HCT116 (cell line): ENCODE data around the gene CYP3A7. TPM values are rescaled to one million over a fixed set of nuclear protein-coding genes. Genes with fewer than 3 reads are reported as not detected.

ENCODE experiments used
- ATAC-seq: fragments of 200-7000 bp; cut with Tn5 transposase; 2 replicates; pipeline ENCODE4 v1.9.1; 2020; ENCODE audit warnings: mild to moderate bottlenecking, moderate library complexity
- Bru-seq: library from RNA; stranded (reverse); fragments of 400-500 nt; gene quantifications from one replicate; lab custom pipeline; 2021; lab: Mats Ljungman, UMichigan
- BruChase-seq, 2 experiments: library from RNA; stranded (reverse); fragments of 400-500 nt; gene quantifications; one replicate each; lab custom pipeline; 2021; lab: Mats Ljungman, UMichigan
- BruUV-seq: library from RNA; stranded (reverse); fragments of 400-500 nt; replicated peaks from 2 replicates; lab custom pipeline; 2021; lab: Mats Ljungman, UMichigan
- CTCF ChIA-PET: fragments of 300-600 bp; sonication (Branson Sonifier 250); formaldehyde crosslinking; loops from one replicate; lab custom pipeline; 2021; ENCODE audit warnings: antibody characterized with exemption; lab: Charles Lee
- POLR2A ChIA-PET: fragments of 300-600, 350-600 bp; sonication (Branson Sonifier 250); formaldehyde crosslinking; loops from one replicate; lab custom pipeline; 2021; ENCODE audit warnings: antibody characterized with exemption; lab: Charles Lee
- RAD21 ChIA-PET, 2 experiments: fragments of 300-600 bp; sonication (Branson Sonifier 250); formaldehyde crosslinking; loops; one replicate each; lab custom pipeline; 2023; ENCODE audit warnings: low total read pairs in 2 of 2; ENCODE audit not compliant: uncharacterized antibody in 2 of 2, unreplicated experiment in 2 of 2, low non-redundant PET in 1 of 2; lab: Charles Lee
- DNase-seq: peaks from one replicate; pipeline ENCODE4 v3.0.0-alpha.2; 2010; ENCODE audit warnings: low read depth, low spot score
- H2AFZ ChIP-seq: fragments of 200-600 bp; shearing (Covaris generic), sonication (generic); 2 replicates; pipeline ENCODE4 v1.6.1; 2017; ENCODE audit warnings: low read depth, mixed run types, mixed read lengths, antibody characterized with exemption, low read length; ENCODE audit not compliant: poor library complexity, severe bottlenecking
- H3K27ac ChIP-seq: 2 replicates; pipeline ENCODE4 v1.5.1; 2012; ENCODE audit warnings: low read depth, low read length
- H3K27me3 ChIP-seq: fragments of 200-600 bp; sonication (generic); 2 replicates; pipeline ENCODE4 v1.6.1; 2016; ENCODE audit warnings: mixed run types, low read length, mixed read lengths; ENCODE audit not compliant: insufficient read depth
- H3K36me3 ChIP-seq, 2 experiments: fragments of 200-500 bp in 1 of 2; fragments of 200-600 bp in 1 of 2; sonication (Bioruptor generic) in 1 of 2; sonication (generic) in 1 of 2; 2 replicates each; pipeline versions ENCODE4 v1.5.1 to v1.6.1; 2014 to 2016; ENCODE audit warnings: low read length in 2 of 2, inconsistent platforms in 1 of 2, mixed read lengths in 1 of 2, mixed run types in 1 of 2; ENCODE audit not compliant: insufficient read depth in 2 of 2, control insufficient read depth in 1 of 2
- H3K4me1 ChIP-seq, 2 experiments: fragments of 200-600 bp in 1 of 2; sonication (generic) in 1 of 2; 2 replicates each; pipeline versions ENCODE4 v1.5.1 to v1.6.1; 2012 to 2017; ENCODE audit warnings: low read length in 2 of 2, inconsistent platforms in 1 of 2, mild to moderate bottlenecking in 1 of 2, mixed read lengths in 1 of 2, mixed run types in 1 of 2, moderate library complexity in 1 of 2; ENCODE audit not compliant: insufficient read depth in 2 of 2, control insufficient read depth in 1 of 2
- H3K4me2 ChIP-seq: fragments of 200-600 bp; sonication (generic); 2 replicates; pipeline ENCODE4 v1.6.1; 2017; ENCODE audit warnings: mixed run types, low read length, mixed read lengths
- H3K4me3 ChIP-seq, 2 experiments: fragments of 200-600 bp in 1 of 2; sonication (generic) in 1 of 2; replicated peaks in 1 of 2; 2 replicates each; pipeline ENCODE4 v1.5.1; 2011 to 2016; ENCODE audit warnings: low read length in 2 of 2, control low read depth in 1 of 2, low read depth in 1 of 2, mild to moderate bottlenecking in 1 of 2, mixed read lengths in 1 of 2, mixed run types in 1 of 2
- H3K79me2 ChIP-seq: fragments of 200-600 bp; sonication (generic); 2 replicates; pipeline ENCODE4 v1.6.1; 2017; ENCODE audit warnings: mild to moderate bottlenecking, mixed run types, low read length, moderate library complexity, mixed read lengths; ENCODE audit not compliant: insufficient read depth
- H3K9ac ChIP-seq: fragments of 200-600 bp; sonication (generic); 2 replicates; pipeline ENCODE4 v1.6.1; 2016; ENCODE audit warnings: low read length, mixed read lengths
- H3K9me2 ChIP-seq: fragments of 200-600 bp; sonication (generic), shearing (Covaris generic); 2 replicates; pipeline ENCODE4 v1.6.1; 2017; ENCODE audit warnings: mixed run types, mild to moderate bottlenecking, moderate library complexity; ENCODE audit not compliant: insufficient read depth
- H3K9me3 ChIP-seq, 2 experiments: fragments of 200-500 bp in 1 of 2; fragments of 200-600 bp in 1 of 2; sonication (Bioruptor generic) in 1 of 2; sonication (generic) in 1 of 2; 2 replicates each; pipeline ENCODE4 v1.6.1; 2014 to 2017; ENCODE audit warnings: low read length in 2 of 2, mixed read lengths in 2 of 2, inconsistent platforms in 1 of 2, low read depth in 1 of 2, mild to moderate bottlenecking in 1 of 2, mixed run types in 1 of 2, moderate library complexity in 1 of 2; ENCODE audit not compliant: control insufficient read depth in 1 of 2, insufficient read depth in 1 of 2
- H4K20me1 ChIP-seq: fragments of 200-600 bp; sonication (generic), shearing (Covaris generic); 2 replicates; pipeline ENCODE4 v1.6.1; 2017; ENCODE audit warnings: mixed run types, mild to moderate bottlenecking, moderate library complexity; ENCODE audit not compliant: insufficient read depth
- EGR1 ChIP-seq: IDR thresholded peaks from 2 replicates; pipeline ENCODE4 v1.6.1; 2012; ENCODE audit warnings: low read depth
- EZH2phosphoT487 ChIP-seq: fragments of 200-600 bp; IDR thresholded peaks from 2 replicates; pipeline ENCODE4 v1.6.1; 2018; ENCODE audit warnings: antibody characterized with exemption, borderline replicate concordance
- JUND ChIP-seq: IDR thresholded peaks from 2 replicates; pipeline ENCODE4 v1.6.1; 2012
- RAD21 ChIP-seq: IDR thresholded peaks from 2 replicates; pipeline ENCODE4 v1.6.1; 2012; ENCODE audit warnings: low read depth, mild to moderate bottlenecking
- SIN3A ChIP-seq: IDR thresholded peaks from 2 replicates; pipeline ENCODE4 v1.6.1; 2012; ENCODE audit warnings: low read depth
- SRF ChIP-seq: IDR thresholded peaks from 2 replicates; pipeline ENCODE4 v1.6.1; 2012; ENCODE audit warnings: low read depth
- intact Hi-C: fragments of 100-400 bp; cut with micrococcal nuclease; formaldehyde crosslinking; loops from 2 replicates; pipeline ENCODE4 v1.10.0; 2022
- long read RNA-seq: library from polyadenylated mRNA; unstranded; transcript quantifications from one replicate; pipeline ENCODE4 v2.0.0, GENCODE V29; 2021; ENCODE audit not compliant: unreplicated experiment
- polyA plus RNA-seq: library from polyadenylated mRNA; unstranded; fragments of >200 nt; gene quantifications from 2 replicates; pipeline ENCODE4 v1.2.1, GENCODE V29; 2012; ENCODE audit warnings: missing spikeins
- total RNA-seq: library from RNA; stranded (reverse); gene quantifications from one replicate; pipeline ENCODE4 v1.2.1, GENCODE V29; 2021; ENCODE audit not compliant: unreplicated experiment
- TF ChIP-seq, protein P1 (sequence below), 3 experiments: fragments of 200-600 bp in 1 of 3; sonication (generic) in 1 of 3; IDR thresholded peaks in 2 of 3; conservative IDR thresholded peaks in 1 of 3; 2 replicates each; pipeline ENCODE4 v1.5.1; 2012 to 2017; ENCODE audit warnings: low read depth in 2 of 3, low read length in 2 of 3, antibody characterized with exemption in 1 of 3, borderline replicate concordance in 1 of 3, control low read depth in 1 of 3, mild to moderate bottlenecking in 1 of 3, mixed read lengths in 1 of 3, mixed run types in 1 of 3, moderate library complexity in 1 of 3; ENCODE audit not compliant: insufficient read depth in 1 of 3
- TF ChIP-seq, protein P2 (sequence below): IDR thresholded peaks from 2 replicates; pipeline ENCODE4 v1.6.1; 2011; ENCODE audit warnings: mild to moderate bottlenecking, low read length, moderate library complexity; ENCODE audit not compliant: insufficient replicate concordance; ENCODE audit errors: extremely low read depth
- TF ChIP-seq, protein P3 (sequence below): IDR thresholded peaks from 2 replicates; pipeline ENCODE4 v1.6.1; 2012; ENCODE audit warnings: low read depth

CYP3A7 gene
- total RNA-seq: not detected
- not detected in 2 replicates for polyA plus RNA-seq
- not detected for Bru-seq, nascent RNA
- not detected for BruChase-seq, experiment 1, labeled RNA remaining after a 6-hour chase
- BruChase-seq, experiment 2, labeled RNA remaining after a 2-hour chase: not detected
- long read RNA-seq: 0 reads

DNA sequence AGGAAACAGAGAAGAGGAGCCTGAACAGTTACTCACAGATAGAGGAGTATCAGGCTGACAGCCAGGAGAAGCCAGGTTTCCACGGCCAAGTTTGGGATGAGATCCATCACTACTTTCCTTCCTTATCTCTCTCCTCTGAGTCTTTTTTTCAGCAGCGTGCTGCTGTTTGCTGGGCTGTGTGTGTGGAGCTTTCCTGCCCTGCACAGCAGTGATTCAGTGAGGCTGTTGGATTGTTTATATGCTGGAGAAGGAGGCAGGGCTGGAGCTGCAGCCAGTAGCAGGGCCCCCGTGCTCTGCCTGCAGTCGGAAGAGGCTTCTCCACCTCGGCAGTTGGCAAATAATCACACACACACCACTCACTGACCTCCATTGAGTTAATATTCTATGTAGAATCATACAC lies at the start of gene CYP3A7:
Gene CYP3A7, minus strand, starts transcription at position 210 of the 400 bp plus-strand sequence. Its CDS starts 103 bp downstream, at position 107.
- no peaks in the 10 kb centered on the region for H3K79me2 ChIP-seq
- H3K4me3 ChIP-seq: no peak within 1 kb of the TSS
- ATAC-seq (no peak), DNase-seq (no peak)
- no peak within 1 kb of the TSS for H2AFZ ChIP-seq
- no peaks in the 10 kb centered on the region for H4K20me1 ChIP-seq
- H3K4me1 ChIP-seq: no peaks in the 10 kb centered on the region
- no peak within 1 kb of the TSS for H3K9ac ChIP-seq
- intact Hi-C loops: no loop called here
- H3K9me2 ChIP-seq: no peaks in the 10 kb centered on the region
- TF ChIP-seq, protein P1, sequence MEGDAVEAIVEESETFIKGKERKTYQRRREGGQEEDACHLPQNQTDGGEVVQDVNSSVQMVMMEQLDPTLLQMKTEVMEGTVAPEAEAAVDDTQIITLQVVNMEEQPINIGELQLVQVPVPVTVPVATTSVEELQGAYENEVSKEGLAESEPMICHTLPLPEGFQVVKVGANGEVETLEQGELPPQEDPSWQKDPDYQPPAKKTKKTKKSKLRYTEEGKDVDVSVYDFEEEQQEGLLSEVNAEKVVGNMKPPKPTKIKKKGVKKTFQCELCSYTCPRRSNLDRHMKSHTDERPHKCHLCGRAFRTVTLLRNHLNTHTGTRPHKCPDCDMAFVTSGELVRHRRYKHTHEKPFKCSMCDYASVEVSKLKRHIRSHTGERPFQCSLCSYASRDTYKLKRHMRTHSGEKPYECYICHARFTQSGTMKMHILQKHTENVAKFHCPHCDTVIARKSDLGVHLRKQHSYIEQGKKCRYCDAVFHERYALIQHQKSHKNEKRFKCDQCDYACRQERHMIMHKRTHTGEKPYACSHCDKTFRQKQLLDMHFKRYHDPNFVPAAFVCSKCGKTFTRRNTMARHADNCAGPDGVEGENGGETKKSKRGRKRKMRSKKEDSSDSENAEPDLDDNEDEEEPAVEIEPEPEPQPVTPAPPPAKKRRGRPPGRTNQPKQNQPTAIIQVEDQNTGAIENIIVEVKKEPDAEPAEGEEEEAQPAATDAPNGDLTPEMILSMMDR (IDR thresholded peaks at IDR 0.05 in 2 of 3, conservative IDR thresholded peaks at IDR 0.05 in 1 of 3; ENCODE audit: borderline replicate concordance in 1 of 3, insufficient read depth in 1 of 3, low read depth in 2 of 3, low read length in 2 of 3): no peak
- no peak for TF ChIP-seq EZH2phosphoT487
- TF ChIP-seq, protein P2, sequence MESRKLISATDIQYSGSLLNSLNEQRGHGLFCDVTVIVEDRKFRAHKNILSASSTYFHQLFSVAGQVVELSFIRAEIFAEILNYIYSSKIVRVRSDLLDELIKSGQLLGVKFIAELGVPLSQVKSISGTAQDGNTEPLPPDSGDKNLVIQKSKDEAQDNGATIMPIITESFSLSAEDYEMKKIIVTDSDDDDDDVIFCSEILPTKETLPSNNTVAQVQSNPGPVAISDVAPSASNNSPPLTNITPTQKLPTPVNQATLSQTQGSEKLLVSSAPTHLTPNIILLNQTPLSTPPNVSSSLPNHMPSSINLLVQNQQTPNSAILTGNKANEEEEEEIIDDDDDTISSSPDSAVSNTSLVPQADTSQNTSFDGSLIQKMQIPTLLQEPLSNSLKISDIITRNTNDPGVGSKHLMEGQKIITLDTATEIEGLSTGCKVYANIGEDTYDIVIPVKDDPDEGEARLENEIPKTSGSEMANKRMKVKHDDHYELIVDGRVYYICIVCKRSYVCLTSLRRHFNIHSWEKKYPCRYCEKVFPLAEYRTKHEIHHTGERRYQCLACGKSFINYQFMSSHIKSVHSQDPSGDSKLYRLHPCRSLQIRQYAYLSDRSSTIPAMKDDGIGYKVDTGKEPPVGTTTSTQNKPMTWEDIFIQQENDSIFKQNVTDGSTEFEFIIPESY: no peak
- TF ChIP-seq JUND: no peak
- TF ChIP-seq SIN3A: no peak
- TF ChIP-seq, protein P3, sequence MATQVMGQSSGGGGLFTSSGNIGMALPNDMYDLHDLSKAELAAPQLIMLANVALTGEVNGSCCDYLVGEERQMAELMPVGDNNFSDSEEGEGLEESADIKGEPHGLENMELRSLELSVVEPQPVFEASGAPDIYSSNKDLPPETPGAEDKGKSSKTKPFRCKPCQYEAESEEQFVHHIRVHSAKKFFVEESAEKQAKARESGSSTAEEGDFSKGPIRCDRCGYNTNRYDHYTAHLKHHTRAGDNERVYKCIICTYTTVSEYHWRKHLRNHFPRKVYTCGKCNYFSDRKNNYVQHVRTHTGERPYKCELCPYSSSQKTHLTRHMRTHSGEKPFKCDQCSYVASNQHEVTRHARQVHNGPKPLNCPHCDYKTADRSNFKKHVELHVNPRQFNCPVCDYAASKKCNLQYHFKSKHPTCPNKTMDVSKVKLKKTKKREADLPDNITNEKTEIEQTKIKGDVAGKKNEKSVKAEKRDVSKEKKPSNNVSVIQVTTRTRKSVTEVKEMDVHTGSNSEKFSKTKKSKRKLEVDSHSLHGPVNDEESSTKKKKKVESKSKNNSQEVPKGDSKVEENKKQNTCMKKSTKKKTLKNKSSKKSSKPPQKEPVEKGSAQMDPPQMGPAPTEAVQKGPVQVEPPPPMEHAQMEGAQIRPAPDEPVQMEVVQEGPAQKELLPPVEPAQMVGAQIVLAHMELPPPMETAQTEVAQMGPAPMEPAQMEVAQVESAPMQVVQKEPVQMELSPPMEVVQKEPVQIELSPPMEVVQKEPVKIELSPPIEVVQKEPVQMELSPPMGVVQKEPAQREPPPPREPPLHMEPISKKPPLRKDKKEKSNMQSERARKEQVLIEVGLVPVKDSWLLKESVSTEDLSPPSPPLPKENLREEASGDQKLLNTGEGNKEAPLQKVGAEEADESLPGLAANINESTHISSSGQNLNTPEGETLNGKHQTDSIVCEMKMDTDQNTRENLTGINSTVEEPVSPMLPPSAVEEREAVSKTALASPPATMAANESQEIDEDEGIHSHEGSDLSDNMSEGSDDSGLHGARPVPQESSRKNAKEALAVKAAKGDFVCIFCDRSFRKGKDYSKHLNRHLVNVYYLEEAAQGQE: no peak
- TF ChIP-seq SRF: no peak
- TF ChIP-seq RAD21: no peak
- no peak for TF ChIP-seq EGR1
- H3K27ac ChIP-seq: no peak within 1 kb of the TSS
- no peaks in the 10 kb centered on the region for H3K9me3 ChIP-seq
- no peaks in the 10 kb centered on the region for H3K36me3 ChIP-seq
- RAD21 ChIA-PET: no interaction called here
- POLR2A ChIA-PET: no interaction called here
- no peak within 1 kb of the TSS for H3K4me2 ChIP-seq
- no TSS peak for BruUV-seq
- H3K27me3 ChIP-seq: no peaks in the 10 kb centered on the region
- CTCF ChIA-PET: no interaction called here
